H9 (cell line): ENCODE results near the gene AK9. TPM values are rescaled to one million over a fixed set of nuclear protein-coding genes. Genes with fewer than 3 reads are reported as not detected.

Experiments
- DNase-seq: peaks from one replicate; pipeline ENCODE4 v3.0.0-alpha.2; 2017
- H2AFZ ChIP-seq: one replicate; pipeline ENCODE4 v1.6.1; 2013; ENCODE audit warnings: mild to moderate bottlenecking, low read length, control low read depth, moderate library complexity
- H2AK5ac ChIP-seq: 2 replicates; pipeline ENCODE4 v1.6.1; 2013; ENCODE audit warnings: low read length, control low read depth, mixed read lengths; ENCODE audit not compliant: insufficient read length
- H2BK120ac ChIP-seq: one replicate; pipeline ENCODE4 v1.6.1; 2013; ENCODE audit warnings: low read depth, mild to moderate bottlenecking, low read length, control low read depth, inconsistent platforms; ENCODE audit not compliant: poor library complexity, severe bottlenecking
- H2BK12ac ChIP-seq: 2 replicates; pipeline ENCODE4 v1.6.1; 2013; ENCODE audit warnings: low read length, control low read depth, mixed read lengths, low read depth; ENCODE audit not compliant: insufficient read length
- H2BK15ac ChIP-seq: 2 replicates; pipeline ENCODE4 v1.6.1; 2013; ENCODE audit warnings: low read depth, low read length, control low read depth
- H2BK20ac ChIP-seq: one replicate; pipeline ENCODE4 v1.6.1; 2013; ENCODE audit warnings: low read depth, mild to moderate bottlenecking, low read length, control low read depth, inconsistent platforms; ENCODE audit not compliant: poor library complexity, severe bottlenecking
- H2BK5ac ChIP-seq: 2 replicates; pipeline ENCODE4 v1.6.1; 2013; ENCODE audit warnings: low read length, control low read depth, mixed read lengths; ENCODE audit not compliant: insufficient read length
- H3K14ac ChIP-seq: 2 replicates; pipeline ENCODE4 v1.6.1; 2013; ENCODE audit warnings: low read length, control low read depth; ENCODE audit not compliant: insufficient read depth
- H3K18ac ChIP-seq: 2 replicates; pipeline ENCODE4 v1.6.1; 2013; ENCODE audit warnings: low read depth, mild to moderate bottlenecking, mixed read lengths, low read length, control low read depth; ENCODE audit not compliant: insufficient read length
- H3K23ac ChIP-seq: 2 replicates; pipeline ENCODE4 v1.6.1; 2013; ENCODE audit warnings: low read length, control low read depth, mixed read lengths, low read depth; ENCODE audit not compliant: insufficient read length
- H3K23me2 ChIP-seq: 2 replicates; pipeline ENCODE4 v1.6.1; 2013; ENCODE audit warnings: low read depth, mild to moderate bottlenecking, mixed read lengths, low read length, control low read depth; ENCODE audit not compliant: insufficient read length, poor library complexity, severe bottlenecking
- H3K27ac ChIP-seq: 2 replicates; pipeline ENCODE4 v1.5.1; 2013; ENCODE audit warnings: low read length, control low read depth, mixed read lengths, low read depth; ENCODE audit not compliant: insufficient read length
- H3K27me3 ChIP-seq: 2 replicates; pipeline ENCODE4 v1.6.1; 2013; ENCODE audit warnings: low read length, control low read depth, inconsistent platforms; ENCODE audit not compliant: insufficient read depth
- H3K4ac ChIP-seq: 2 replicates; pipeline ENCODE4 v1.6.1; 2013; ENCODE audit warnings: low read depth, mild to moderate bottlenecking, control low read depth, inconsistent platforms, low read length, moderate library complexity
- H3K4me1 ChIP-seq: 2 replicates; pipeline ENCODE4 v1.6.1; 2013; ENCODE audit warnings: low read length, control low read depth, inconsistent platforms; ENCODE audit not compliant: insufficient read depth
- H3K4me2 ChIP-seq: 2 replicates; pipeline ENCODE4 v1.6.1; 2013; ENCODE audit warnings: low read length, control low read depth, mixed read lengths; ENCODE audit not compliant: insufficient read length, insufficient read depth
- H3K56ac ChIP-seq: 2 replicates; pipeline ENCODE4 v1.6.1; 2013; ENCODE audit warnings: low read depth, mild to moderate bottlenecking, mixed read lengths, low read length, control low read depth; ENCODE audit not compliant: insufficient read length
- H3K79me1 ChIP-seq: 2 replicates; pipeline ENCODE4 v1.6.1; 2013; ENCODE audit warnings: low read depth, mild to moderate bottlenecking, moderate library complexity, low read length, control low read depth, inconsistent platforms; ENCODE audit not compliant: insufficient read depth, poor library complexity, severe bottlenecking
- H3K79me2 ChIP-seq: 2 replicates; pipeline ENCODE4 v1.6.1; 2013; ENCODE audit warnings: low read length, control low read depth, inconsistent platforms; ENCODE audit not compliant: insufficient read depth
- H3K9ac ChIP-seq: 2 replicates; pipeline ENCODE4 v1.6.1; 2013; ENCODE audit warnings: low read length, control low read depth, mixed read lengths; ENCODE audit not compliant: insufficient read length; ENCODE audit errors: extremely low read depth
- H3K9me3 ChIP-seq: one replicate; pipeline ENCODE4 v1.6.1; 2013; ENCODE audit warnings: low read depth, low read length, inconsistent platforms; ENCODE audit not compliant: control insufficient read depth
- H3T11ph ChIP-seq: one replicate; pipeline ENCODE4 v1.6.1; 2013; ENCODE audit warnings: mild to moderate bottlenecking, low read length, control low read depth, inconsistent platforms
- H4K20me1 ChIP-seq: one replicate; pipeline ENCODE4 v1.6.1; 2013; ENCODE audit not compliant: control insufficient read depth, insufficient read length, insufficient read depth
- H4K5ac ChIP-seq: 2 replicates; pipeline ENCODE4 v1.6.1; 2013; ENCODE audit warnings: low read depth, mild to moderate bottlenecking, mixed read lengths, low read length, control low read depth; ENCODE audit not compliant: insufficient read length
- H4K8ac ChIP-seq: replicated peaks from 2 replicates; pipeline ENCODE4 v1.6.1; 2013; ENCODE audit warnings: low read length, control low read depth, mixed read lengths, low read depth; ENCODE audit not compliant: insufficient read length
- H4K91ac ChIP-seq: 2 replicates; pipeline ENCODE4 v1.6.1; 2013; ENCODE audit warnings: low read depth, mild to moderate bottlenecking, moderate library complexity, mixed read lengths, low read length, control low read depth; ENCODE audit not compliant: insufficient read length
- H3K27ac Mint-ChIP-seq, 3 experiments: 2 replicates in 2 of 3; 3 replicates in 1 of 3; pipeline ENCODE4 v1.8.0; 2020 to 2021; ENCODE audit warnings: mixed read lengths in 3 of 3, mild to moderate bottlenecking in 1 of 3, moderate library complexity in 1 of 3
- H3K27me3 Mint-ChIP-seq: 2 replicates; pipeline ENCODE4 v1.8.0; 2021; ENCODE audit warnings: low read depth, mild to moderate bottlenecking, moderate library complexity, mixed read lengths
- H3K36me3 Mint-ChIP-seq, 3 experiments: 2 replicates in 2 of 3; 3 replicates in 1 of 3; pipeline ENCODE4 v1.8.0; 2020 to 2021; ENCODE audit warnings: low read depth in 3 of 3, mixed read lengths in 3 of 3; ENCODE audit not compliant: insufficient read depth in 1 of 3
- H3K4me1 Mint-ChIP-seq, 2 experiments: 2 replicates each; pipeline ENCODE4 v1.8.0; 2020; ENCODE audit warnings: mixed read lengths in 2 of 2
- H3K4me3 Mint-ChIP-seq, 2 experiments: 2 replicates in 1 of 2; 3 replicates in 1 of 2; pipeline ENCODE4 v1.8.0; 2020 to 2021; ENCODE audit warnings: mild to moderate bottlenecking in 2 of 2, mixed read lengths in 2 of 2, moderate library complexity in 1 of 2
- H3K9me3 Mint-ChIP-seq, 2 experiments: 2 replicates in 1 of 2; 3 replicates in 1 of 2; pipeline ENCODE4 v1.8.0; 2020; ENCODE audit warnings: mild to moderate bottlenecking in 2 of 2, mixed read lengths in 2 of 2, moderate library complexity in 1 of 2
- WGBS: extraction: QIAGEN DNeasy Blood & Tissue Kit; methylation state at CpG from one replicate; pipeline ENCODE4 v1.1.7; 2013; ENCODE audit warnings: missing lambda C conversion rate, low lambda C conversion rate, mixed read lengths; ENCODE audit not compliant: insufficient read length; ENCODE audit errors: extremely low coverage; 5-methylcytosine and 5-hydroxymethylcytosine counted together
- total RNA-seq: library from RNA; stranded (reverse); gene quantifications from 2 replicates; pipeline ENCODE4 v1.2.1, GENCODE V29; 2021
- TF ChIP-seq, protein P1 (sequence below): fragments of 200-600 bp; sonication (generic); conservative IDR thresholded peaks from 3 replicates; pipeline ENCODE4 v1.8.0; 2021; ENCODE audit warnings: antibody characterized with exemption, mild to moderate bottlenecking

The AK9 gene
- total RNA-seq, 1 experiment from 2014 or later: 2.3 TPM

DNA sequence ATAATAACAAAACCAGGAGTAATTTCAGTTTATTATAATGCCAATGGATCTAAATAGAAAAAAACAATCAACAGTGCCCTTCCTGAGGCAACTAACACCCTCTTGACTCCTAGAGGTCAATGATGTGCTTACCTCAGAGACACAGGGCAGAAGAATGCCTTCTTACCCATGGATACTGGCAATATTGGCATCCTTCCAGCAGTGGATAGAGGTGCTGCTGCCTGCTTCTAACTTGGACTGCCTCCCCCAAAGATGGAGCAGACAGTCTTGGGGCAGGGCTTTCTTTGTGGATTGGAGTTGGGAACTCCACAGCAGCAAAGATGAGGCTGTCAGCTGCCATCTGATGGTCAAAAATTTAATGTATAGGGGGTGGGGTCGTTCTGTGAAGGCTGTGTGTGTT, 78.7 kb downstream of the AK9 start:
- no peak overlapping the region for H2BK15ac ChIP-seq
- no peaks in the 10 kb centered on the region for H3K23me2 ChIP-seq
- no peaks in the 10 kb centered on the region for H3K4me1 ChIP-seq
- H3K14ac ChIP-seq: no peak overlapping the region
- no peak overlapping the region for H4K5ac ChIP-seq
- no peak overlapping the region for H3T11ph ChIP-seq
- no CpG with 5 or more reads among the region's 1 CpG for WGBS
- H3K23ac ChIP-seq: no peak overlapping the region
- no peak overlapping the region for H2AFZ ChIP-seq
- no peak overlapping the region for H3K9ac ChIP-seq
- no peak overlapping the region for H2BK12ac ChIP-seq
- H3K79me2 ChIP-seq: no peaks in the 10 kb centered on the region
- H4K20me1 ChIP-seq: no peaks in the 10 kb centered on the region
- no peak for DNase-seq
- H3K56ac ChIP-seq: no peak overlapping the region
- H3K4ac ChIP-seq: no peak overlapping the region
- H3K9me3 Mint-ChIP-seq: no peaks in the 10 kb centered on the region
- no peaks in the 10 kb centered on the region for H3K27me3 ChIP-seq
- no peaks in the 10 kb centered on the region for H3K9me3 ChIP-seq
- no peak overlapping the region for H3K27ac ChIP-seq
- H3K18ac ChIP-seq: no peak overlapping the region
- no peak overlapping the region for H3K27ac Mint-ChIP-seq
- H3K4me1 Mint-ChIP-seq: peaks cover 0 to 3% of the 10 kb centered on the region in 2 experiments; a peak in 1 of 4 replicates
- no peak overlapping the region for H2BK120ac ChIP-seq
- no peak overlapping the region for H2BK5ac ChIP-seq
- H3K4me3 Mint-ChIP-seq: no peak overlapping the region
- no peaks in the 10 kb centered on the region for H3K27me3 Mint-ChIP-seq
- H3K4me2 ChIP-seq: no peak overlapping the region
- H4K91ac ChIP-seq: no peak overlapping the region
- no peak overlapping the region for H2BK20ac ChIP-seq
- H4K8ac ChIP-seq: no peak overlapping the region
- H3K79me1 ChIP-seq: no peaks in the 10 kb centered on the region
- H2AK5ac ChIP-seq: no peak overlapping the region
- TF ChIP-seq, protein P1, sequence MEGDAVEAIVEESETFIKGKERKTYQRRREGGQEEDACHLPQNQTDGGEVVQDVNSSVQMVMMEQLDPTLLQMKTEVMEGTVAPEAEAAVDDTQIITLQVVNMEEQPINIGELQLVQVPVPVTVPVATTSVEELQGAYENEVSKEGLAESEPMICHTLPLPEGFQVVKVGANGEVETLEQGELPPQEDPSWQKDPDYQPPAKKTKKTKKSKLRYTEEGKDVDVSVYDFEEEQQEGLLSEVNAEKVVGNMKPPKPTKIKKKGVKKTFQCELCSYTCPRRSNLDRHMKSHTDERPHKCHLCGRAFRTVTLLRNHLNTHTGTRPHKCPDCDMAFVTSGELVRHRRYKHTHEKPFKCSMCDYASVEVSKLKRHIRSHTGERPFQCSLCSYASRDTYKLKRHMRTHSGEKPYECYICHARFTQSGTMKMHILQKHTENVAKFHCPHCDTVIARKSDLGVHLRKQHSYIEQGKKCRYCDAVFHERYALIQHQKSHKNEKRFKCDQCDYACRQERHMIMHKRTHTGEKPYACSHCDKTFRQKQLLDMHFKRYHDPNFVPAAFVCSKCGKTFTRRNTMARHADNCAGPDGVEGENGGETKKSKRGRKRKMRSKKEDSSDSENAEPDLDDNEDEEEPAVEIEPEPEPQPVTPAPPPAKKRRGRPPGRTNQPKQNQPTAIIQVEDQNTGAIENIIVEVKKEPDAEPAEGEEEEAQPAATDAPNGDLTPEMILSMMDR: no peak
- no peaks in the 10 kb centered on the region for H3K36me3 Mint-ChIP-seq
